Measurements from ENCODE around the gene CYP11A1.

- TF ChIP-seq POLR2A (IDR thresholded peaks at IDR 0.05; ENCODE audit: low read depth, low read length) = no peak
- no peak for TF ChIP-seq POLR2AphosphoS5 (IDR thresholded peaks at IDR 0.05; ENCODE audit: low read depth, low read length)
Observed at GRCh38 chr15:74306781-74307217, 60.6 kb downstream of the CYP11A1 start.
